GM18951 (cell line): Measurements from ENCODE around the gene C12orf42.

Source experiments
- POLR2A ChIP-seq: IDR thresholded peaks from 4 replicates; pipeline ENCODE4 v1.6.1; 2011; ENCODE audit warnings: mild to moderate bottlenecking; ENCODE audit not compliant: insufficient read length, insufficient read depth; ENCODE audit errors: extremely low read depth
- in situ Hi-C: fragments of 300-500 bp; cut with MboI; formaldehyde crosslinking; loops from one replicate; pipeline ENCODE4 v1.12.0; 2022; ENCODE audit warnings: low sequenced_read_pairs, mixed read lengths, inconsistent platforms; ENCODE audit not compliant: unreplicated experiment

C12orf42 gene

DNA sequence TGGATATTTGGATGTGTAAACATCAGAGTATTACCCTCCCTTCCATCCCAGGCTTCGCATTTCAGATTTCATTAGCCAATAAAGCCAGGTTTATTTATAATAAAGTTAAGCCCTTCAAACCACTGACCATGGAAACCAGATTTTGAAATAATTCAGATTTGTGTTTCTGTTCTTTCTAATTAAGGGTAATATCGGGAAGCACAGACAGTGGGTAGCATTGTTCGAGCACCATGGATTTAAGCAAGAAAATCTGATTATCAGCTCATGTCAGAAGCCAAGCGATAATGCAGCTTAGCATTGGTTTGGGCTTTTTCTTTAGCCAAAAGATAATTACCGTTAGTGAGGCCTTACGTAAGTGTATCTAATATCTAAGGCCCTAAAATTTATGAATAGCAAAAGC, 116.1 kb downstream of the C12orf42 start:
- TF ChIP-seq POLR2A: no peak
- in situ Hi-C loops: no loop called here

DNA sequence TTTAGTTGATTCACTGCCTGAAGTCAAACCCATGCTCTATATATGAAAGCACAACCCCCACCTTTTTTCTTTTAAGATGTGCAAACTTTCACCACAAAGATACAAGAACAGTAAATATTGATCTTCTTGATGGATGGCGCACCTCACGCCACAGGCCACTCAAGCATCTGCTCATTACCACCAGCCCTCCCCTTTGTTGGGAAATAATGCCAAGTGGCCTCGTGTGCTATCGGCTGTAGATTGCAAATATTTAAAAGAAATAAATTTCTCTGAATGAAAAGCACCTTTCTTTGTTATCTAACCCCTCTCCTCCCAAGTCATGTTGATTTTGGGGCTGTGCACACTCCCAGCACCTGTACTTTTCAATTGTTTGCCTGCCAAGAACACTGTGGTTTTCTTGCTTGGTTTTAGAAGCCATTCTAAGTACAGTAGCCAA, 122.7 kb downstream of the C12orf42 start:
- no peak for TF ChIP-seq POLR2A
- in situ Hi-C loops: no loop called here

DNA sequence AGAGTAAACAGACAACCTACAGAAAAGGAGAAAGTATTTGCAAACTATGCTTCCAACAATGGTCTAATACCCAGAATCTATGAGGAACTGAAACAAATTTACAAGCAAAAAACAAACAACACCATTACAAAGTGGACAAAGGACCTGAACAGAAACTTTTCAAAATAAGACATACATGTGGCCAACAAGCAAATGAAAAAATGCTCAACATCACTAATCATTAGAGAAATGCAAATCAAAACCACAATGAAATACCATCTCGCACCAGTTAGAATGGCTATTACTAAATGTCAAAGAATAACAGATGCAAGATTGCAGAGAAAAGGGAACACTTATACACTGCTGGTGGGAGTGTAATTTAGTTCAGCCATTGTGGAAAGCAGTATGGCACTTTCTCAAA, 125.8 kb downstream of the C12orf42 start:
- in situ Hi-C loops: no loop called here
- no peak for TF ChIP-seq POLR2A

DNA sequence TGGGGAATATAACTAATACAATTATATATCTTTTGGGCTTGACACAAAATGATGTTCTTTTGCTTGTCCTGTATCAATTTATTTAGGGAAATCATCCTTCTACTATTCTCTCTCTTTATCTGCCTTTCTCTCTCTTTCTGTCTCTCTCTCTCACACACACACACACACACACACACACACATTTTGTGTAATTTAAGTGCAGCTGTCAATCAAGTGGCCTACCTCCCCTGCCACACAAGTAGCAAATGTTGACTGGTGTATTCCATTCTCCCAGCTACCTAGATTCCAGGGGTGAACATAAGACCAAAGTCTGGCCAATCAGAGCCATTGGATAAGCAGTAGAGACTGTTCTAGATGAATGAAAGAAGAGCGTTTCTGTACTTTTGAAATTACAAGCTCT, 127.6 kb downstream of the C12orf42 start:
- no peak for TF ChIP-seq POLR2A
- in situ Hi-C loops: no loop called here

DNA sequence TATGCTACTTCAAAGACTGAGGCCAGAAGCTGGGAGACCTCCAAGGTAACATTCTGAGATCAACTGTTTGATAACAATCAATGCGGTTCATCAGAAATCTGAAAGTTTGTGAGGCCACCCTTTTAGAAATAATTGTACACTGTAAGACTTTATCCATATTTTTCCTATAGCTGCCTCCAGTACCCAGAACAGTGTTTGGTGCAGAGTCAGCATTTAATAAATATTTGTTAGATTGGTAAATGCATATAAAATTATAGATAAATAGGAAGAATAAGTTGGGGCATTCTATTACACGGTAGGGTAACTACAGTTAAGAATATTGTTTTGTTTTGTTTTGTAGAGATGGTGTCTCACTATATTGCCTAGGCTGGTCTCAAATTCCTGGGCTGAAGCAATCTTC, 141.4 kb downstream of the C12orf42 start:
- no peak for TF ChIP-seq POLR2A
- in situ Hi-C loops: no loop called here

DNA sequence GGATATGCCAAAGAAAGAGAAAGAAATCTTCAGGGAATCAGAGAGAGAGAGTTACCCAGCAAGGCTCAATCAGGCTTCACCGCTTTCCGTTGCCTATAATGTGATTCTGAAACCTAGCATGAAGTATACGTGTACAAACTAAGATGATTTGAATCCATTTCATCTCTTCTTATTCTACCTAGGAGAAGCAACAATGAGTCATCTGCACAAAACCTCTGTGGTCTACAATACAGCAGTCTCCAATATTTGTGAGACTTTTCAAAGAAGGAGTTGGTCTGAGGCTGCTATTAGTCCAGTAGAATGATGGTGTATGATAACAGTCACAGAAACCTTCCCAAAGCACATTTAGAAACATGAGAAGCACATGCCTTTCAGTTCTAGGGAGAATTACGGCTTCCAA, 141.9 kb downstream of the C12orf42 start:
- TF ChIP-seq POLR2A: no peak
- in situ Hi-C loops: no loop called here

DNA sequence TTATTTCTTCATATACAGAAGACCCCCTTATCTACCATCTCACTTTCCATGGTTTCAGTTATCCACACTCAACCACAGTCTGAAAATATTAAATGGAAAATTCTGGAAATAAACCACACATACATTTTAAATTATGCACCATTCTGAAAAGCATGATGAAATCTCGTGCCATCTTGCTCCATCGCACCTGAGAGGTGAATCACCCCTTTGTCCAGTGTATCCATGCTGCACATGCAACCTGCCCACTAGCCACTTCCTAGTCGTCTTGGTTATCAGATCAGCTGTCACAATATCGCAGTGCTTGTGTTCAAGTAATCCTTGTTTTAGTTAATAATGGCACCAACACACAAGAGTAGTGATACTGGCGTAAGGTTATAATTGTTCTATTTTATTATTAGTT, 145.7 kb downstream of the C12orf42 start:
- in situ Hi-C loops: no loop called here
- no peak for TF ChIP-seq POLR2A

DNA sequence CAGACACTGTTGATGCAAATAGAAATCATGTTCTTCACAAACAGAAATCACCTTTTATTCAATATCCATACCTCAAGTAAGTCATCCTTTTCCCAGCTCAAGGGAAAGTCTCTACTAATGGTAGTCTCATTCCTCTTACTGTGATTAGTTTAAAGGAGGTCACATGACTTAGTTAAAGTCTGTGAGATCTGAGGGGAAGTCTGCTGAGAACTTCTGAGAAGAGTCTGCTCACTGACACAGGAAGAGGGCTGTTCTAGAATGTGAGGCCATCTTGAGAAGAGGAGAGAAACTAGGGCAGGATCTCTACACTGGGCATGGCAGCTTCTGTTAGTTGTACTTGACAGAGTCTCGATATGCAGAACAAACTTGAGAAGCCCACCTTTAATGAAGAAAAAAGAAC, 146.8 kb downstream of the C12orf42 start:
- in situ Hi-C loops: no loop called here
- TF ChIP-seq POLR2A: no peak

DNA sequence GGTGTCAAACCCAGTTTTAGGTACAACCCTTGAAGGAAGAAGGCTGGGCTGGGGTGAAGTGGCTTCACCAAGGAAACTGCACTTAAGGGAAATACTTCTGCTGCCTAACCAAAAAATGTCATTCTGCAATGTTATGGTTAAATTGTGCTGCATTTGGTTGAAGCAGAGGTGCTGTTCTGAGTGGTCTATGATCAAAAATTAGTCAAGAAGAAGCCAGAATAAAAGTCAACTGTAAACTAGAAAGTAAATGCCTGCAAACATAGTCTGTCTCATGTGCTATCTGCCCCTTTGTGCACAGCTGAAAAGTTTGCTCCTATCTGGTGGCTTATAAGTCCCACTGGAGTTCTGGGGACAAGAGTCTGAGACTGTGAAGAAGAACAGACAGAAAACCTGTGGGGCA, 158.8 kb downstream of the C12orf42 start:
- TF ChIP-seq POLR2A: no peak
- in situ Hi-C loops: no loop called here

DNA sequence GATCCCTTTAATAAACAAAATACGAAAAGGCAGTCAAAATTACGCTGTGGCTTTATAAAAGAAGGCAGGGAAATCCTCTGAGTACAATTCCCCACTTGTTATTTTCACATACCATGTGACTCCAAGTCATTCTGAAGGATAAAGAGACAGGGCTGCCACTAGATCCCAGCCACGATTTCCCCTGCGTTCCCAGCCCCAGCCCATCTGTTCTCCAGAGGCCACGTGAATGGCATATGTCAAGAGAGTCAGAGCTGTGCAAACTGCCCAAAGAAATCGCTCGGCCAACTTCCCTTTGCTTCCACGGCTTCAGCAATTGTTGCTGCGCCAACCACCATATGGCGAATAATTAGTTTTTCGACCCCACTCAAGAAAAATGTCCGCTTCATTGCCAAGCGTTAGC, 161.3 kb downstream of the C12orf42 start:
- in situ Hi-C loops: no loop called here
- no peak for TF ChIP-seq POLR2A

DNA sequence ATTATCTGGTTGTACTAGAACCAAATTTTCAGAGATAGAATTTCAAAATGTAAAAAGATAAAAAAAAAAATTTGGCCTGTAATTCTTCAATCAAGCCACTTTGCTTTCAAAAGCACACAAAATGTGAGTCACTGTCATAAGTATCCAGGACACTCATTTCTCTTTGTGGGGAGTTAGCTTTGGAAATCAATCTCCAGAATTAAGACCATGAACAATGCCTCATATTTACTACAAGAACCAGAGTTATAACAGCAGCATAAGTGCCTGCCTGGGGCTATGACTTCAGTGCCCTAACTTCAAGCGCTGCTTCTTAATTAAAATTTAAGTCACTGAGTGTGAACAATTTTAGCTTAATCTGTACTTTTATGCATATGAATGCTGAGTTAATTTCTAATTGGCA, 162.1 kb downstream of the C12orf42 start:
- in situ Hi-C loops: no loop called here
- no peak for TF ChIP-seq POLR2A

DNA sequence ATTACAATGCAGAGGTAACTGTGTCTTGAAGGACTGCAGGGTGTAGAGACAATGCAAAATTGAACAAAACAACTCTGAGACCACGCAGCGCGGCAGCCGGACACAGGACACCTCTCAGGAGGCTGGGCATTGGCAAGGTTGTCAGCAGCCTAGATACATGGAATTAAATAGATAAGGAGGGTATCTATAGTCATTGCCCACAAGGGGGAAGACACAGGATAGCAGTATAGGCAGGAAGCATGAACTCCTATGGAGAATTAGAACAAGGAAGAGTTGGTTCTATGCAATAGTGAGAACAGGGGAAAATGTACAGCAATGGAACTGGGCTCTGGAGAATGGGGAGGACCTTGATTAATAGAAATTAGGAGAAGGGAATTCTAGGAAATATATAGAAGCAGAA, 164.1 kb downstream of the C12orf42 start:
- TF ChIP-seq POLR2A: no peak
- in situ Hi-C loops: no loop called here

DNA sequence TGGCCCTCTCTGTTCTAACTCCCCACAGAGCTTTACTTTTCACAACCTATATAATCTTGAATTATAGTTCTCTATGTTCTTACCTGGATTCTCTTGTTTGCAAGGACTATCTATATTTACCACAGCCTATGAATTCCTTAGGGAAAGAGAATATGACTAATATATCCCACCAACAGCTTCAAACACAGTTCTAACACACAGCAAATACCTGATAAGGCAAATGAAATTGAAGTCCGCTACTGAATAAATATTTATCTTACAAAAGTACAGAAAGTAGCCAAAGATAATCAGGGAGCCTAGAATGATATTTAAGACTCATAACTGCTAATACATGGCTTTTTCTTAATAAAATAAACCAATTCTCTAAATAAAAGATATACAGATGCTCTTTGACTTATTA, 165.1 kb downstream of the C12orf42 start:
- in situ Hi-C loops: no loop called here
- no peak for TF ChIP-seq POLR2A

DNA sequence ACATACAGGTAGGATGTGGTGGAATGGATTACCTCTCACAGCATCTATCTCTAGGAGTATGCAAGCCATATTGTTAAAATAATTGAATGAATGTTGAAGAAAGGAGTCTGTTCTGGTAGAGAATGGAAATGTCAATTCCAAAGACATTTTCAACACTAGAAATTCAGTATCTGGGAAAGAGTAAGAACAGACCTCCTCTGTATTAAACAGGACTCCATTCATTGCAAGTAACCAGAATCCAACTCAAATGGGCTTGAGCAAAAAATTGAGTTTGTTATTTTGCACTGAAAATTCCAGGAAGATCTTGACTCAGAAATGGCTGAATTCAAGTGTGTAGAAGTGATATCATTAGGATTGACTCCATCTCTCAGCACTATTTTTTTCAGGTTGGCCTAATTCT, 168.1 kb downstream of the C12orf42 start:
- in situ Hi-C loops: no loop called here
- TF ChIP-seq POLR2A: no peak

DNA sequence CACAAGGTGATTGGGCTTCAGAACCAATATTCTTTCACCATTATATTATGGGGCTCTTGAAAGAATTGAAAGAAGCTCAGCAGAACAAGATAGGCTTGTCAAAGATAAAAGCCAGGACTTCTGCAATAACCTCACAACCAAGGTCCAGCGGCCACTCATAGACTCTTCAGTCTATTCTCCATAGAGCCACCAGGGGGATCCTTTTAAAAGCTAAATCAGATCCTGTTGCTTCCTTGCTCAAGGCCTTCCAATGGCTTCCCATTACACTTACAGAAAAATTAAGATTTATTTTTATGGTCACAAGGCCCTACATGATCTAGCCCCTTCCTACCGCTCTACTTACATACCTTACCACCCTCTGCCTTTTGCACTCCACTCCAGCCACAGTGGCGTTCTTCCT, 169.6 kb downstream of the C12orf42 start:
- in situ Hi-C loops: no loop called here
- no peak for TF ChIP-seq POLR2A
